ENCODE data around the gene CTSC.
"Not testable (repeated sequence)": the region's sequence is repeated elsewhere in the genome, so short reads cannot be mapped to it uniquely, and the experiment has no call there.

Gene CTSC

GRCh38 chr11:88246696-88247095 is 90.8 kb downstream of the CTSC start:
- H3K4me3 ChIP-seq (ENCODE audit: low read depth, low read length): no peak overlapping the region
- DNase-seq (ENCODE audit: low read depth): no peak
- no peak for TF ChIP-seq MYC (IDR thresholded peaks at IDR 0.05; ENCODE audit: low read depth, low read length)

GRCh38 chr11:88245576-88245975 is 92.0 kb downstream of the CTSC start:
- DNase-seq (ENCODE audit: low read depth); H3K4me3 ChIP-seq (ENCODE audit: low read depth, low read length): not testable (repeated sequence)
